ENCODE results near the gene DOCK3.

DOCK3 gene

GRCh38 chr3:51354731-51355615 is 680.2 kb downstream of the DOCK3 start:
- ChIA-PET CTCF (interaction anchor here (0.9 to 1.4 kb wide), 3 partner anchors 15 to 45 kb away, joined by 3 to 5 read pairs (median 3); no protein-coding TSS in a partner anchor), POLR2A (no interaction called here)

GRCh38 chr3:51355891-51356578 is 681.3 kb downstream of the DOCK3 start:
- no peak for DNase-seq (ENCODE audit: extremely low spot score)
- CTCF ChIA-PET = interaction anchor here (1.2 to 1.4 kb wide), 2 partner anchors 16 to 46 kb away, joined by 3 to 5 read pairs; no protein-coding TSS in a partner anchor
- POLR2A ChIA-PET = no interaction called here
- TF ChIP-seq CTCF (IDR thresholded peaks at IDR 0.05; ENCODE audit: control extremely low read depth, extremely low read depth, low read depth, missing control alignments) = no peak

More at GRCh38 chr3:51354731-51355615, 680.2 kb downstream of the DOCK3 start:
- DNase-seq (ENCODE audit: extremely low spot score) = no peak
- no peak for TF ChIP-seq CTCF (IDR thresholded peaks at IDR 0.05; ENCODE audit: control extremely low read depth, extremely low read depth, low read depth, missing control alignments)

GRCh38 chr3:51357856-51358255 is 683.1 kb downstream of the DOCK3 start:
- ChIA-PET CTCF (no interaction called here), POLR2A (no interaction called here)
- TF ChIP-seq CTCF (IDR thresholded peaks at IDR 0.05; ENCODE audit: control extremely low read depth, extremely low read depth, low read depth, missing control alignments) = no peak
- no peak for DNase-seq (ENCODE audit: extremely low spot score)

GRCh38 chr3:51358981-51359380 is 684.3 kb downstream of the DOCK3 start:
- DNase-seq (ENCODE audit: extremely low spot score) = no peak
- ChIA-PET CTCF (interaction anchor here (1.1 to 1.4 kb wide), 2 partner anchors 19 to 90 kb away, joined by 3 read pairs; no protein-coding TSS in a partner anchor), POLR2A (no interaction called here)
- TF ChIP-seq CTCF (IDR thresholded peaks at IDR 0.05; ENCODE audit: control extremely low read depth, extremely low read depth, low read depth, missing control alignments) = no peak

GRCh38 chr3:51360806-51361205 is 686.1 kb downstream of the DOCK3 start:
- CTCF ChIA-PET = interaction anchor here (3.1 kb wide), 1 partner anchor 11 kb away, joined by 11 read pairs; no protein-coding TSS in a partner anchor
- TF ChIP-seq CTCF (IDR thresholded peaks at IDR 0.05; ENCODE audit: control extremely low read depth, extremely low read depth, low read depth, missing control alignments) = no peak
- POLR2A ChIA-PET = interaction anchor here (0.6 kb wide), 1 partner anchor 163 kb away, joined by 3 read pairs; no protein-coding TSS in a partner anchor
- DNase-seq (ENCODE audit: extremely low spot score) = no peak

- ChIA-PET CTCF (interaction anchor here (2.4 to 3.1 kb wide), 2 partner anchors 10 to 390 kb away, joined by 5 to 11 read pairs; no protein-coding TSS in a partner anchor), POLR2A (no interaction called here)
- no peak for DNase-seq (ENCODE audit: extremely low spot score)
- no peak for TF ChIP-seq CTCF (IDR thresholded peaks at IDR 0.05; ENCODE audit: control extremely low read depth, extremely low read depth, low read depth, missing control alignments)
These were observed 687.0 kb downstream of the DOCK3 start for GRCh38 chr3:51361746-51362145.
